HEK293 (cell line): Measurements from ENCODE around the gene UGT1A8.

ENCODE experiments used
- CTCF ChIA-PET: fragments of 350-600 bp; formaldehyde crosslinking; extraction: SDS; loops from one replicate; lab custom pipeline; 2021; ENCODE audit warnings: antibody characterized with exemption; lab: Yijun Ruan, JAX
- POLR2A ChIA-PET: fragments of 300-600 bp; formaldehyde crosslinking; extraction: SDS; loops from one replicate; lab custom pipeline; 2020; ENCODE audit warnings: antibody characterized with exemption, inconsistent platforms; lab: Yijun Ruan, JAX
- H3K27ac ChIP-seq: fragments of 200-500 bp; sonication (Bioruptor generic); 2 replicates; pipeline ENCODE4 v1.5.1; 2014; ENCODE audit warnings: low read depth, low read length, control low read depth, inconsistent platforms; ENCODE audit errors: extremely low read depth
- H3K36me3 ChIP-seq, 2 experiments: fragments of 200-500 bp in 1 of 2; sonication (Bioruptor generic) in 1 of 2; 1 replicate in 1 of 2; 2 replicates in 1 of 2; pipeline ENCODE4 v1.5.1; 2014 to 2017; ENCODE audit warnings: inconsistent platforms in 2 of 2, low read length in 2 of 2; ENCODE audit not compliant: control insufficient read depth in 2 of 2, insufficient read depth in 1 of 2
- H3K4me1 ChIP-seq: fragments of 200-500 bp; sonication (Bioruptor generic); 2 replicates; pipeline ENCODE4 v1.5.1; 2014; ENCODE audit warnings: mild to moderate bottlenecking, low read length, inconsistent platforms; ENCODE audit not compliant: control insufficient read depth, insufficient read depth
- H3K4me3 ChIP-seq: 2 replicates; pipeline ENCODE4 v1.5.1; 2011; ENCODE audit warnings: low read depth, mild to moderate bottlenecking, control low read depth, low read length, moderate library complexity
- H3K9me3 ChIP-seq: fragments of 200-500 bp; sonication (Bioruptor generic); 2 replicates; pipeline ENCODE4 v1.5.1; 2014; ENCODE audit warnings: low read depth, low read length, inconsistent platforms; ENCODE audit not compliant: control insufficient read depth, insufficient read depth
- BCL11A ChIP-seq: fragments of 450-650 bp; formaldehyde crosslinking; IDR thresholded peaks from 2 replicates; pipeline ENCODE4 v1.5.1; 2016; ENCODE audit warnings: low read depth, missing biosample characterization, missing genetic modification characterization
- GLIS2 ChIP-seq: fragments of 450-650 bp; formaldehyde crosslinking; IDR thresholded peaks from 2 replicates; pipeline ENCODE4 v1.5.1; 2016; ENCODE audit warnings: missing biosample characterization, missing genetic modification characterization
- KLF16 ChIP-seq: fragments of 450-650 bp; formaldehyde crosslinking; IDR thresholded peaks from 2 replicates; pipeline ENCODE4 v1.5.1; 2017; ENCODE audit warnings: missing biosample characterization, missing genetic modification characterization
- KLF8 ChIP-seq: fragments of 450-650 bp; formaldehyde crosslinking; IDR thresholded peaks from 2 replicates; pipeline ENCODE4 v1.5.1; 2016; ENCODE audit warnings: missing biosample characterization, missing genetic modification characterization
- MZF1 ChIP-seq: fragments of 450-650 bp; formaldehyde crosslinking; IDR thresholded peaks from 2 replicates; pipeline ENCODE4 v1.5.1; 2017; ENCODE audit warnings: missing biosample characterization, missing genetic modification characterization, borderline replicate concordance
- YY1 ChIP-seq: fragments of 450-650 bp; formaldehyde crosslinking; IDR thresholded peaks from 2 replicates; pipeline ENCODE4 v1.5.1; 2018; ENCODE audit warnings: missing biosample characterization, missing genetic modification characterization
- ZBTB20 ChIP-seq: fragments of 450-650 bp; formaldehyde crosslinking; IDR thresholded peaks from 2 replicates; pipeline ENCODE4 v1.5.1; 2016; ENCODE audit warnings: missing biosample characterization, missing genetic modification characterization
- ZNF138 ChIP-seq: fragments of 450-650 bp; formaldehyde crosslinking; IDR thresholded peaks from 2 replicates; pipeline ENCODE4 v1.5.1; 2016; ENCODE audit warnings: missing biosample characterization, missing genetic modification characterization, borderline replicate concordance
- ZNF18 ChIP-seq: fragments of 450-650 bp; formaldehyde crosslinking; IDR thresholded peaks from 2 replicates; pipeline ENCODE4 v1.5.1; 2016; ENCODE audit warnings: missing biosample characterization, missing genetic modification characterization
- ZNF214 ChIP-seq: fragments of 450-650 bp; formaldehyde crosslinking; IDR thresholded peaks from 2 replicates; pipeline ENCODE4 v1.5.1; 2017; ENCODE audit warnings: missing biosample characterization, mild to moderate bottlenecking, missing genetic modification characterization, borderline replicate concordance
- ZNF311 ChIP-seq: fragments of 450-650 bp; formaldehyde crosslinking; IDR thresholded peaks from 2 replicates; pipeline ENCODE4 v1.5.1; 2017; ENCODE audit warnings: missing biosample characterization, missing genetic modification characterization, borderline replicate concordance
- ZNF398 ChIP-seq: fragments of 450-650 bp; formaldehyde crosslinking; IDR thresholded peaks from 2 replicates; pipeline ENCODE4 v1.5.1; 2017; ENCODE audit warnings: missing biosample characterization, missing genetic modification characterization
- ZNF423 ChIP-seq: fragments of 450-650 bp; formaldehyde crosslinking; IDR thresholded peaks from 2 replicates; pipeline ENCODE4 v1.5.1; 2016; ENCODE audit warnings: missing biosample characterization, missing genetic modification characterization
- ZNF514 ChIP-seq: fragments of 450-650 bp; formaldehyde crosslinking; IDR thresholded peaks from 2 replicates; pipeline ENCODE4 v1.5.1; 2016; ENCODE audit warnings: missing biosample characterization, missing genetic modification characterization
- ZNF558 ChIP-seq: fragments of 450-650 bp; formaldehyde crosslinking; IDR thresholded peaks from 2 replicates; pipeline ENCODE4 v1.5.1; 2016; ENCODE audit warnings: missing biosample characterization, missing genetic modification characterization
- ZNF560 ChIP-seq: fragments of 450-650 bp; formaldehyde crosslinking; IDR thresholded peaks from 2 replicates; pipeline ENCODE4 v1.5.1; 2017; ENCODE audit warnings: missing biosample characterization, missing genetic modification characterization, borderline replicate concordance
- ZNF585B ChIP-seq: fragments of 450-650 bp; formaldehyde crosslinking; IDR thresholded peaks from 2 replicates; pipeline ENCODE4 v1.5.1; 2016; ENCODE audit warnings: missing biosample characterization, missing genetic modification characterization
- ZNF596 ChIP-seq: fragments of 450-650 bp; IDR thresholded peaks from 2 replicates; pipeline ENCODE4 v1.5.0; 2018; ENCODE audit warnings: missing biosample characterization, mild to moderate bottlenecking, missing genetic modification characterization, moderate library complexity
- ZNF623 ChIP-seq: fragments of 450-650 bp; formaldehyde crosslinking; IDR thresholded peaks from 2 replicates; pipeline ENCODE4 v1.5.1; 2016; ENCODE audit warnings: missing biosample characterization, missing genetic modification characterization
- ZNF654 ChIP-seq: fragments of 450-650 bp; formaldehyde crosslinking; IDR thresholded peaks from 2 replicates; pipeline ENCODE4 v1.5.1; 2016; ENCODE audit warnings: low read depth, missing biosample characterization, missing genetic modification characterization
- ZNF791 ChIP-seq: fragments of 450-650 bp; formaldehyde crosslinking; IDR thresholded peaks from 2 replicates; pipeline ENCODE4 v1.5.1; 2016; ENCODE audit warnings: missing biosample characterization, missing genetic modification characterization

Gene UGT1A8

GRCh38 chr2:233792720-233793119, 175.3 kb downstream of the UGT1A8 start:
- TF ChIP-seq ZNF18 (tag by site-specific recombination) (no peak), ZNF585B (no peak), ZNF398 (tag by site-specific recombination) (no peak), ZNF623 (no peak), ZNF558 (tag by site-specific recombination) (no peak), ZNF654 (no peak), ZNF514 (no peak), ZNF138 (tag by site-specific recombination) (no peak), ZNF791 (tag by site-specific recombination) (no peak), ZNF214 (tag by site-specific recombination) (no peak)
- Histone ChIP-seq H3K4me3 (no peak overlapping the region), H3K9me3 (no peaks in the 10 kb centered on the region), H3K36me3 (no peaks in the 10 kb centered on the region), H3K27ac (no peak overlapping the region), H3K4me1 (no peaks in the 10 kb centered on the region)
- POLR2A ChIA-PET: no interaction called here
- CTCF ChIA-PET: interaction anchor here (1.0 kb wide), 1 partner anchor 65 kb away, joined by 3 read pairs; no protein-coding TSS in a partner anchor

GRCh38 chr2:233793465-233794127, 176.2 kb downstream of the UGT1A8 start:
- Histone ChIP-seq H3K4me1 (no peaks in the 10 kb centered on the region), H3K4me3 (no peak overlapping the region), H3K36me3 (no peaks in the 10 kb centered on the region), H3K27ac (no peak overlapping the region), H3K9me3 (no peaks in the 10 kb centered on the region)
- no peak for TF ChIP-seq ZNF214 (tag by site-specific recombination)
- no peak for TF ChIP-seq BCL11A (tag by site-specific recombination)
- TF ChIP-seq GLIS2 (tag by site-specific recombination): no peak
- TF ChIP-seq KLF16 (tag by site-specific recombination): no peak
- TF ChIP-seq YY1: no peak
- no peak for TF ChIP-seq ZNF423 (tag by site-specific recombination)
- no peak for TF ChIP-seq MZF1 (tag by site-specific recombination)
- TF ChIP-seq ZBTB20 (tag by site-specific recombination): no peak
- TF ChIP-seq KLF8 (tag by site-specific recombination): no peak
- TF ChIP-seq ZNF560 (tag by site-specific recombination): no peak
- no peak for TF ChIP-seq ZNF596 (tag by site-specific recombination)
- no peak for TF ChIP-seq ZNF311 (tag by site-specific recombination)
- POLR2A ChIA-PET: no interaction called here
- CTCF ChIA-PET: interaction anchor here (1.0 kb wide), 1 partner anchor 64 kb away, joined by 3 read pairs; no protein-coding TSS in a partner anchor
